ENCODE measurements around the gene XPC. TPM values are rescaled to one million over a fixed set of nuclear protein-coding genes. Genes with fewer than 3 reads are reported as not detected.

The XPC gene
- total and polyA plus RNA-seq, 2 of the 8 experiments (the other 6 are each of a cell fraction or from before 2014, with no cell fraction given): 8.8 to 27.3 TPM

DNA sequence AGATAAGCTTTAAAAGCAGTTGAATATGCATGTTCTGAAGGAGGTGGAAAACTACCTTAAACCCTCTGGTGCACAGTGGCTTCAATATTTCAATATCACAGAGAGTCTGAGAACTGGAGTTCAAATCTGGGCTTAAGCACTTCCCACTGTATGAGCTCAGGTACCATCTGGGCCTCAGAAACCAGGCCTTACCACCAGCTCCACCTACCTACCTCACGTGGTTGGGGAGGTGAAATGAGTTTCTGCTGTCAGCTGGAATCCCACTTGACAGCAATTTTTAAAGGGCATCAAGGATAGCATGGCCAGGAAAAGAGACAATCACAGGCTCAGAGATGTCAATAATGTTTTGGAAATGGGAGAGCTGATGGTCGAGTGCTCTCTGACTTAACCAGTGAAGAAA, 58.8 kb downstream of the XPC start:
- peaks cover 3 to 21% (median 11%) of the 10 kb centered on the region in 4 experiments; a peak in 5 of 8 replicates for H3K36me3 ChIP-seq (ENCODE audit: control insufficient read depth in 2 of 4, insufficient read depth in 4 of 4, low read length in 3 of 4)
- peaks cover 0 to 19% of the 10 kb centered on the region in 2 experiments; a peak in 2 of 4 replicates for H3K79me2 ChIP-seq (ENCODE audit: control insufficient read depth in 1 of 2, insufficient read depth in 2 of 2, low read length in 2 of 2)
- H3K4me2 ChIP-seq (ENCODE audit: insufficient read depth in 1 of 2, low read depth in 2 of 2, low read length in 2 of 2): no peak overlapping the region
- no peak overlapping the region for H2BK120ac ChIP-seq (replicated peaks; ENCODE audit: low read depth, low read length)
- ChIA-PET POLR2A (ENCODE audit: partially characterized antibody) (no interaction called here), CTCF (ENCODE audit: partially characterized antibody) (interaction anchor here (0.6 to 10.2 kb wide), 6 partner anchors 29 to 231 kb away, joined by 4 to 123 read pairs (median 6); no protein-coding TSS in a partner anchor)
- H2AFZ ChIP-seq (ENCODE audit: low read length): no peak overlapping the region
- H3K56ac ChIP-seq (replicated peaks; ENCODE audit: insufficient read length, low read depth, low read length): no peak overlapping the region
- no peak overlapping the region for H2BK5ac ChIP-seq (ENCODE audit: low read depth, low read length)
- no peak overlapping the region for H3K23ac ChIP-seq (ENCODE audit: insufficient read length)
- H3K4me3 ChIP-seq (ENCODE audit: extremely low read depth in 1 of 4, insufficient read depth in 2 of 4, low read depth in 3 of 4, low read length in 4 of 4): no peak overlapping the region
- no peak overlapping the region for H4K8ac ChIP-seq (ENCODE audit: extremely low read depth, insufficient read depth, low read length)
- no peaks in the 10 kb centered on the region for H3K27me3 ChIP-seq (replicated peaks in 1 of 4; ENCODE audit: control insufficient read depth in 3 of 4, extremely low read depth in 1 of 4, insufficient read depth in 3 of 4, low read length in 3 of 4)
- no peak overlapping the region for H3K4ac ChIP-seq (replicated peaks; ENCODE audit: insufficient read length, low read depth, low read length)
- no peak overlapping the region for H4K91ac ChIP-seq (replicated peaks; ENCODE audit: insufficient read length, low read length)
- no peak overlapping the region for H2AK5ac ChIP-seq (ENCODE audit: low read depth, low read length)
- peaks cover 0 to 2% of the 10 kb centered on the region in 2 experiments for H4K20me1 ChIP-seq (replicated peaks in 1 of 2; ENCODE audit: control insufficient read depth in 1 of 2, insufficient read depth in 2 of 2, low read length in 2 of 2)
- WGBS, 2 experiments (ENCODE audit: extremely low coverage in 1 of 2, insufficient coverage in 1 of 2, insufficient read length in 1 of 2, insufficient replicate concordance in 2 of 2, low coverage in 1 of 2, low lambda C conversion rate in 2 of 2, missing lambda C conversion rate in 1 of 2): 86% methylated on average over 2 of the region's 2 CpGs; no CpG with 5 or more reads in 1 of the 2 experiments
- H2BK15ac ChIP-seq (ENCODE audit: low read length): no peak overlapping the region
- H2BK20ac ChIP-seq (ENCODE audit: low read length): no peak overlapping the region
- peaks cover 15% of the 10 kb centered on the region for H3K79me1 ChIP-seq (ENCODE audit: low read depth, low read length)
- H3K18ac ChIP-seq (ENCODE audit: extremely low read depth, low read length): no peak overlapping the region
- DNase-seq (ENCODE audit: low read depth in 1 of 2, low spot score in 2 of 2) (no peak), FAIRE-seq (no peak)
- no peak overlapping the region for H3K9ac ChIP-seq (replicated peaks in 1 of 4; ENCODE audit: extremely low read depth in 1 of 4, low read depth in 3 of 4, low read length in 3 of 4)
- no peaks in the 10 kb centered on the region for H3K9me3 ChIP-seq (ENCODE audit: insufficient read depth in 2 of 2, low read depth in 1 of 2, low read length in 1 of 2)
- H3K23me2 ChIP-seq (ENCODE audit: low read depth, low read length): peaks cover 8% of the 10 kb centered on the region
- peaks cover 0 to 8% (median 4%) of the 10 kb centered on the region in 4 experiments; a peak in 5 of 7 replicates for H3K4me1 ChIP-seq (replicated peaks in 1 of 4; ENCODE audit: control insufficient read depth in 3 of 4, insufficient read depth in 4 of 4, low read length in 3 of 4)
- H4K5ac ChIP-seq (ENCODE audit: insufficient read length, low read depth, low read length): no peak overlapping the region
- H3K27ac ChIP-seq (ENCODE audit: low read depth, low read length): no peak overlapping the region
- no peak overlapping the region for H3K14ac ChIP-seq (ENCODE audit: insufficient read length)
- no peak overlapping the region for H2BK12ac ChIP-seq (ENCODE audit: low read depth, low read length)
- no peak for TF ChIP-seq KDM1A (IDR thresholded peaks at IDR 0.05; ENCODE audit: borderline replicate concordance, low read length)
- no peak for TF ChIP-seq POU5F1 (IDR thresholded peaks at IDR 0.05; ENCODE audit: low read depth, low read length)
- TF ChIP-seq TBP (IDR thresholded peaks at IDR 0.05; ENCODE audit: low read depth, low read length): no peak
- no peak for TF ChIP-seq SIX5 (IDR thresholded peaks at IDR 0.05; ENCODE audit: low read depth, low read length)
- TF ChIP-seq RFX5 (IDR thresholded peaks at IDR 0.05; ENCODE audit: borderline replicate concordance, low read depth, low read length): no peak
- no peak for TF ChIP-seq ASH2L (IDR thresholded peaks at IDR 0.05; ENCODE audit: low read length)
- TF ChIP-seq JUN (IDR thresholded peaks at IDR 0.05; ENCODE audit: low read depth, low read length): no peak
- no peak for TF ChIP-seq TAF1 (IDR thresholded peaks at IDR 0.05; ENCODE audit: low read depth, low read length)
- no peak for TF ChIP-seq NANOG (IDR thresholded peaks at IDR 0.05; ENCODE audit: insufficient read depth, low read depth, low read length, poor library complexity, severe bottlenecking)
- TF ChIP-seq CTBP2 (IDR thresholded peaks at IDR 0.05; ENCODE audit: borderline replicate concordance, insufficient read depth, insufficient read length, low read length): no peak
- TF ChIP-seq, protein P1, sequence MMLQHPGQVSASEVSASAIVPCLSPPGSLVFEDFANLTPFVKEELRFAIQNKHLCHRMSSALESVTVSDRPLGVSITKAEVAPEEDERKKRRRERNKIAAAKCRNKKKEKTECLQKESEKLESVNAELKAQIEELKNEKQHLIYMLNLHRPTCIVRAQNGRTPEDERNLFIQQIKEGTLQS (IDR thresholded peaks at IDR 0.05; ENCODE audit: insufficient read depth, low read depth, low read length): no peak
- TF ChIP-seq CBX5 (IDR thresholded peaks at IDR 0.05; ENCODE audit: low read depth, low read length): no peak
- no peak for TF ChIP-seq SAP30 (IDR thresholded peaks at IDR 0.05; ENCODE audit: insufficient read depth, insufficient replicate concordance, low read length)

Data from H1 (cell line).